IPS-18a (cell line): Measurements from ENCODE around the gene EXOC4.
"Not testable (repeated sequence)": the region's sequence is repeated elsewhere in the genome, so short reads cannot be mapped to it uniquely, and the experiment has no call there.

Source experiments
- H3K27ac ChIP-seq: one replicate; pipeline ENCODE4 v1.5.1; 2013; ENCODE audit warnings: low read length
- H3K27me3 ChIP-seq: one replicate; pipeline ENCODE4 v1.6.1; 2013; ENCODE audit warnings: mild to moderate bottlenecking, low read length; ENCODE audit not compliant: control insufficient read depth, insufficient read depth
- H3K36me3 ChIP-seq: one replicate; pipeline ENCODE4 v1.6.1; 2013; ENCODE audit warnings: low read depth, low read length; ENCODE audit not compliant: control insufficient read depth
- H3K4me1 ChIP-seq: one replicate; pipeline ENCODE4 v1.6.1; 2013; ENCODE audit warnings: low read depth, low read length; ENCODE audit not compliant: control insufficient read depth
- H3K4me3 ChIP-seq: one replicate; pipeline ENCODE4 v1.5.1; 2013; ENCODE audit warnings: low read length
- H3K9ac ChIP-seq: one replicate; pipeline ENCODE4 v1.6.1; 2013; ENCODE audit warnings: mild to moderate bottlenecking, low read length, moderate library complexity
- H3K9me3 ChIP-seq: one replicate; pipeline ENCODE4 v1.6.1; 2013; ENCODE audit warnings: low read depth, low read length; ENCODE audit not compliant: control insufficient read depth

EXOC4 gene

DNA sequence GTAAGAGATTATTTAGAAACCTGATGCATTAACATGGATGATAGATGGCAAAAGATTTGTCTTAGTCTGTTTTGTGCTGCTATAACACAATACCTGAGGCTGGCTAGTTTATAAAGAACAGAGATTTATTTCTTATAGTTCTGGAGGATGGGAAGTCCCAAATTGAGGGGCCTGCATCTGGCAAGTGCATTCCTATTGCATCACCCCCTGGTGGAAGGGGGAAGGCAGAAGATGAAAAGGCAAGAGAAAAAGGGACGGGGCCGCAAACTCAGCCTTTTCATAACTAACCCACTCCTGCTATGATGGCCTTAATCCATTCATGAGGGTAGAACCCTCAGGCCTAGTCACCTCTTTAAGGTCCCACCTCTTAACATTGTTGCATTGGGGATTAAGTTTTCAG, 720.8 kb downstream of the EXOC4 start:
- Histone ChIP-seq H3K36me3 (no peaks in the 10 kb centered on the region), H3K4me1 (peaks cover 15% of the 10 kb centered on the region), H3K9ac (no peak overlapping the region), H3K9me3 (no peaks in the 10 kb centered on the region), H3K27ac (no peak overlapping the region), H3K4me3 (no peak overlapping the region), H3K27me3 (no peaks in the 10 kb centered on the region)

DNA sequence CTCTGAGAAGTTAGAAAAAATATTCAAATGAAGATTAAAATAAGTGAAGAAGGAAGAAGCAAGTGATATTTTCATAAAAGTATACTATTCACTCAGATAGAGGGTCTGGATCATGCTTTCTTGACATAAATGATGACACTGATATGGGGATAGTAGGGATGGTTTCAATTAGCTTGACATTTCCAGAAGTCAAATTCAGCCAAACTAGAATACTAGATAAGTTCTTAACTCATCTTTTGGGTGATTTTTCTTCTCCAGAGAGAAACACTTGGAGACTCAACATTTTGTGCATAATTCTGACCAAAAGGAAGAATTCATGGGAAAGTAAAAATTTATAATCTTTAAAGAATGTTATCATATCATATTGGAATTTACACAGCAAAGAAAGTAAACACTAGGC, 722.3 kb downstream of the EXOC4 start:
- no peaks in the 10 kb centered on the region for H3K36me3 ChIP-seq
- H3K4me3 ChIP-seq: no peak overlapping the region
- no peak overlapping the region for H3K27ac ChIP-seq
- no peak overlapping the region for H3K9ac ChIP-seq
- no peaks in the 10 kb centered on the region for H3K9me3 ChIP-seq
- H3K27me3 ChIP-seq: no peaks in the 10 kb centered on the region
- peaks cover 17% of the 10 kb centered on the region for H3K4me1 ChIP-seq

DNA sequence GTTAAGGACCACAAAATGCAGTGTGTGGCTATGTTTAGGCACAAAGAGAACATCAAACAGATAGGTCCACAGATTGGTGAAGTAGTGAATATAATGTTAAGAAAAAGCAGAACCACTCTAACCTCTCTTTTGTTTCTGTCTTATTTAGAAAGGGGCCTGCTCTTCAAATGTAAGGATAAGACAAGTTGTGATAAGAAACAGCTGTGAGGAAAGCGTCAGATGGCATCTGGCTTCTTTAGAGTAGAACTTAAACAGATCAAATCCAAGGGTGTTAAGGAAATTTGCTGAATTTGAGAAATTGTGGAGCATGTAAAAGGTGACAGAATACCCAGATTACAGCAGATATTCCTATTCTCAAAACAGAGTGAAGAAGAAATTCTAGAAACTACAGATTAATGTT, 723.3 kb downstream of the EXOC4 start:
- no peak overlapping the region for H3K4me3 ChIP-seq
- H3K9me3 ChIP-seq: no peaks in the 10 kb centered on the region
- no peak overlapping the region for H3K27ac ChIP-seq

DNA sequence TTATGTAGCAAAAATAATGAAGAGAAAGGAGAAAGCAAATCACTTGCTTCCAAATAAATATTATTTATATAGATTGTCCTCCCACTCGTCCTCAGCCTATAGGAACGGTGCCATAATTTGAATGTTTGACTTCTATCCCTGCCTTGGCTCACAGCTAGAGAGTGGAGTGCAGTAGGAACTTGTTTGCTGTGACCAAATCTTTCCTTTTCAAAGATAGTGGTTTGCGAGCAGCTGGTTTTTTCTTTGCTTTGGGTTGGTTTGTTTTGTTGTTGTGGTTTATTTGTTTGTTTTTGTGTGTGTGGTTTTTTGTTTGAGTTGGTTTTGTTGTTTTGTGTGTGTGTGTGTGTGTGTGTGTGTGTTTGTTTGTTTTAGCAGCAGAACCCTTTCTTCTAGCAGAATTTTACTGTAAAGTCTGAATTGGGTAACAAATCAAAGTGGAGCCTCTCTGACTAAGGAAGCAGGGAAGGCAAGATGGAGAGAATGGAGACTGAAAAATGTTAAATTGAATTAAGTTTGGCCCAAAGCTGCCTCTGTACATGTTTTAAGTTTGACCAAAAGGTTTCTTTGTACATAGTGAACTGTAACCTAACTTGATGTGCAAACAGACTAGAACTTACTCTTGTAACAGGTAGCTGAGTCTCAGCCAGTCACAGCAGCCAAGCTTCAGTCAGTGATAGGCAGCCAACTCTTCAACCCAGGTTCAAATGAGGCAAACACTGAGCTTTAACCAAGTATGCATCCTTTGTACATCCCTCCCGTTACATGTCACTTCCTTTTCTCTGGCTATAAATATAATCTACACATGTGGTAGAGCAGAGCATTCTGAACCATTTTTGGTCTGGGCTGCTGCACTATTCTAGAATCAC, 724.8 kb downstream of the EXOC4 start:
- no peaks in the 10 kb centered on the region for H3K9me3 ChIP-seq
- no peaks in the 10 kb centered on the region for H3K27me3 ChIP-seq
- no peaks in the 10 kb centered on the region for H3K36me3 ChIP-seq
- H3K27ac ChIP-seq: no peak overlapping the region
- peaks cover 17% of the 10 kb centered on the region for H3K4me1 ChIP-seq
- no peak overlapping the region for H3K4me3 ChIP-seq
- no peak overlapping the region for H3K9ac ChIP-seq

More for the DNA sequence above, 723.3 kb downstream of the EXOC4 start:
- H3K9ac ChIP-seq: no peak overlapping the region
- H3K4me1 ChIP-seq: peaks cover 17% of the 10 kb centered on the region
- H3K36me3 ChIP-seq: no peaks in the 10 kb centered on the region
- H3K27me3 ChIP-seq: no peaks in the 10 kb centered on the region

DNA sequence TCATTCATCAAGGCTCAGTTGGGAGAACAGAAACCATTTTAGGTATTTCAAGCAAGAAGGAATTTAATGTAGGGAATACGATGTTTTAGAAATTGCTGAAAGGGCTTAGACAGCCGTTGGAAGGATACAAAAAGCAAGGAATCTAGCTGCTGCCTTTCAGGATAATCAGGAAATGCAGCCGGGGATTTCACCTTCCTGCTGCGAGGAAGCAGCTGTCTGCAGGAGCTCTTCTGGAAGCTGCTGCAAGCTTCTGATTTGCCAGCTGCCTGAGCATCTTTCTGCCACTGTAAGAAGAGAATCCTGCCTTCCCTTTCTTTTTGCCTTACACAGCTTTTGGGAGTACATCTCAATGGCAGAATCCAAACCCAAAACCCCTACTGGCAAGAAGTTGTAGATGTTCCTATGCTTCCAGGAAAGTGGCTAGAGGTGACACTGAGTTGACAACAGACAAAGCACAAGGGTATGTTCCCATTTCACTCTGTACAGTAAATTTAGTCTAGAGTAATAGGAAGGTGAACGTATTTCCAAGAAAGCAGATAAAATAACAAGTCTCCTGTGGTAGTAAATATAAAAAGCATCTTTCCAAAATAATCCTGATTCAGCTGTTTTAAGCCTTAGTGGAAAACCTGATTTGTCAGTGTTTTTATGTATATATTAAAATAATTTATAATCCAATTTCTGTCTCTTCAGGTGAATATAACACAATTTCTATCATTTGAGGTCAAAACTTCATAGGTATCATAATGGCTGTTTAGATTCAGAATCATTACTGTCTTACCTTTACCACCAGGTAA, 725.8 kb downstream of the EXOC4 start:
- Histone ChIP-seq H3K27me3 (no peaks in the 10 kb centered on the region), H3K27ac (no peak overlapping the region), H3K4me3 (no peak overlapping the region), H3K36me3 (no peaks in the 10 kb centered on the region), H3K9me3 (no peaks in the 10 kb centered on the region), H3K9ac (no peak overlapping the region), H3K4me1 (peaks cover 17% of the 10 kb centered on the region)

DNA sequence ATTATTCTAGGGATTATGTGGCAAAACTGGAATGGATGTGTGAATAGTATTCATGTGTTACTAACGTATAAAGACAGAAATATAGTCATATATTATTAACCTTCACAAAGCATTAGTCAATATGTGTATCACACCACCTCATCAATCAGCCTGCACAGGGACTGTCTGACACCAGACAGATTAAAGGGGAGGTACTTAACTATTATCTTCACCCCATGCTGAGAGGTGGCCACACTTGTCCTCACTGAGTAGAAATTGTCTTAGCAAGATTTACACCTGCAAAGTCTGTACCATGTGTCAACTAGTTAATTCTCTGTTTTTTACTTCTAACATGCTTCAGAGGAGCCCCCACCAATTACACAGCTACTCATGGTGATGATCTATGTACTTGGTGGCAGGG, 727.9 kb downstream of the EXOC4 start:
- H3K9ac ChIP-seq: no peak overlapping the region
- no peaks in the 10 kb centered on the region for H3K27me3 ChIP-seq
- H3K9me3 ChIP-seq: no peaks in the 10 kb centered on the region
- H3K27ac ChIP-seq: no peak overlapping the region
- peaks cover 17% of the 10 kb centered on the region for H3K4me1 ChIP-seq
- H3K36me3 ChIP-seq: no peaks in the 10 kb centered on the region
- H3K4me3 ChIP-seq: no peak overlapping the region

DNA sequence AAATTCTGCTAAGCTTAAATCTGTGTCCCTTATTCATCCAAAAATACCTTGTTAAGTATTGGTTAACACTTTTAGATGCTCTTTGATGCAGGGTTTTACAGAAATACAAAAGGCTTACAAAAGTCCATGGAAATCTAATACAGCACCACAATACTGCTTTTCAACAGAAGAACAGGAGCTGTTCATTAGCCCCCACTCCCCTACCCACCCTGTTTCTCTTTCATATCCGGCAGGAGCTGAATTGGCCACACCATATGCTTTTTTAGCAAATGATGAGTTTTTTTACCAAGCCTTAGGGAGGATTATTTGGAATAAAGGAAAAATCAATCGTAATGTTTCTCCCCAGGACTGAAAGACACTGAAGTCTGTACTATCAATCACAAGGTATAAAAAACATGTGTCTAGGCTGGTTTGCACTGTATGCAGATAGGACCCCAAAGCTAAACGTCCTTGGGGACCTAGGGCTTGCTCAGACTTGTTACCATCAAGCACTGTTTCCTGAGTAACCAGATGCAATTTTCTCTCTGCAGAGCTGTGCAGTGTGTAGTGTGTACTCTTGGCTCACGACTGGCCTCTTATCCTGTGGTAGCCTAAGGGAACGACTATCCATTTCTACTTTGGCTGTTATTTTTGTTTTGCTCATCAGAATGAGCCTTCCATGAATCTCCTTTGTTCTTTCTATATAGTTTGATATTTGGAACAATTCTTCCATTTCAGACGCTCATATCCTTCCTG, 731.0 kb downstream of the EXOC4 start:
- no peaks in the 10 kb centered on the region for H3K27me3 ChIP-seq
- H3K9ac ChIP-seq: no peak overlapping the region
- no peaks in the 10 kb centered on the region for H3K9me3 ChIP-seq
- no peak overlapping the region for H3K4me3 ChIP-seq
- H3K36me3 ChIP-seq: no peaks in the 10 kb centered on the region
- H3K4me1 ChIP-seq: peaks cover under 1% of the 10 kb centered on the region
- H3K27ac ChIP-seq: no peak overlapping the region

DNA sequence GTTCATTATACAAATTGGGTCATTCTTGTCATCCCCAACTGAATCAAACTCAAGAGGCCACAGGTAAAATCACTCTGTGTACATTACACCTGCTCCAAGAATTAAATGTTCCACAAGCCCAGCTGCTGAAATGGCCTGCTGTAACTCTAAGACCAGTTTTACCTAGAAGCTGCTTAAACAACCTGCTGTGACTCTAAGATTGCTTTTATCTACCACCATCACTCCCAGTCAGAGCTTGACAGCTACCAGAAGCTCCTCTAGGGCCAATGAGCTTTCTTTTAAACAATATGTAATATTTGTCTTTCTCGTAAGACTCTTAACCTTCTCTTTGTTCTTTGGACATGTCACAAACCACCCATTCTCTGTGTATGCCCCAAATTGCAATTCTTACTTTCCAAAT, 732.4 kb downstream of the EXOC4 start:
- Histone ChIP-seq H3K9me3 (no peaks in the 10 kb centered on the region), H3K27ac (no peak overlapping the region), H3K27me3 (no peaks in the 10 kb centered on the region), H3K4me1 (no peaks in the 10 kb centered on the region), H3K4me3 (no peak overlapping the region), H3K9ac (no peak overlapping the region), H3K36me3 (no peaks in the 10 kb centered on the region)

DNA sequence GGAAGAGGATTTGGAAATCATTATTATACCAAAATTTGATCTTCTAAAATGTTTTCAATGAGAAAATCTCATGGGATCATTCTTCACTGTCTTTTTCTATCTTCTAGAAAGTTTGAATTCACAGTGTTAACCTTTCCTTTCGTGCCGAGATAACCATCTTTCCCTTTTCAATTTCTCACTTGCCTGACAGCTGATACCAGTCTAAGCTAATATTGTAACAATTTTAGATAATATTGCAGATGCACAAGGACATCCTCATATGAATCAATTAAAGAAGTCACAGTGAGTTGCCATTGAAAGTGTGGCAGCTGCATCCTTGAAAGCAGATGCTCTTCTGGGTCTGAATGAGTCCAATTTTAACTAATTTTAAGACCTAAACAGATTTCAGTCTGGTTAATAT, 734.7 kb downstream of the EXOC4 start:
- no peaks in the 10 kb centered on the region for H3K9me3 ChIP-seq
- H3K27me3 ChIP-seq: no peaks in the 10 kb centered on the region
- no peak overlapping the region for H3K9ac ChIP-seq
- H3K27ac ChIP-seq: no peak overlapping the region
- H3K4me3 ChIP-seq: no peak overlapping the region
- no peaks in the 10 kb centered on the region for H3K4me1 ChIP-seq
- no peaks in the 10 kb centered on the region for H3K36me3 ChIP-seq

DNA sequence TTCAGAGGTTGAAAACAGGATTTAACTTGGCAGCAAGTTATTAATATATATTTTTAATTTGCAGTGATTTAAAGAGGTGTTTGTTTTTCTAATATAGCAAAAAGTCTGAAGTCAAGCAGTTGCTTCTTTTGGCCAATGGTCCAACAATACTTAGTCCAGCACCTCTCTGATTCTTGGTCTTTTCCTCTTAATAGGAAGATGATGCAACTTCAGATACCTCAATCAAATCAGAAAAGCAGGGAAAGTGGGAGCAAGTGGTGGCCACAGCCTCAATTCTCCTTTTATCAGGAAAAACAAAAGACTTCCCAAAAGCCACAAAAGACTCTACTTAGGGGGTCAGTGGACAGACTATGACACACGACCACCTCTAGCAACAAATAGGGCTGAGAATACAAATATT, 740.7 kb downstream of the EXOC4 start:
- Histone ChIP-seq H3K27ac (no peak overlapping the region), H3K9ac (no peak overlapping the region), H3K27me3 (no peaks in the 10 kb centered on the region), H3K9me3 (no peaks in the 10 kb centered on the region), H3K4me3 (no peak overlapping the region), H3K36me3 (no peaks in the 10 kb centered on the region), H3K4me1 (no peaks in the 10 kb centered on the region)

DNA sequence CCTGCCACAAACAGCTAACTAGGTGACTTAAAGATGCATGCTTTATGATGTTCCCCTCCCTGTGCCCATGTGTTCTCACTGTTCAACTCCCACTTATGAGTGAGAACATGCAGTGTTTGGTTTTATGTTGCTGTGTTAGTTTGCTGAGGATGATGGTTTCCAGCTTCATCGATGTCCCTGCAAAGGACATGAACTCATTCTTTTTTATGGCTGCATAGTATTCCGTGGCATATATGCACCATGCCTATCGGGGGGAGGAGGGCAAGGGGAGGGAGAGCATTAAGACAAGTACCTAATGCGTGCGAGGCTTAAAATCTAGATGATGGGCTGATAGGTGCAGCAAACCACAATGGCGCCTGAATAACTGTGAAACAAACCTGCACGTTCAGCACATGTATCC, 741.2 kb downstream of the EXOC4 start:
- H3K27me3 ChIP-seq, H3K9ac ChIP-seq, H3K27ac ChIP-seq, H3K4me3 ChIP-seq, H3K9me3 ChIP-seq, H3K4me1 ChIP-seq, H3K36me3 ChIP-seq: not testable (repeated sequence)
